Measurements from ENCODE around the gene HADH.

DNA sequence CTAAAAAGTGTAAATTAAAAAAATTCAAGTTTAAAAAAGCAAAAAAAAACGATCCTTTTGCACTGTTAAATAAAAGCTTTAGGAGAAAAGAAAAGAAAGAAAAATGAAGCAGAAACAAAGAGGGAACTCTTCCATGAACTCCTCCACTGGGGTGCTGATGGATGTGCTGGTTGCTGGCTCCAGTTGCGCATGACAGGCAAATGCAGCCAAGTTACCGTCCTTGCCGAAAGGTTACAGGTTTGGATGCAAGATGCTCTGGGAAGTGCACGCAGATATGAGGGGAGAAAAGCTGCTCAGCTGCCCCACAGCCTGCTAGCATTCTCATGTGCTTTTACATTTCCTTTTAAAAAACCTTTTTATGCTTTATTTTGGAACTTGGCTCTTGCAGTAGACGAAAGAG lies 58.5 kb downstream of the HADH start:
- TF ChIP-seq CHD4 (IDR thresholded peaks at IDR 0.05; ENCODE audit: borderline replicate concordance) (no peak), POLR2A (IDR thresholded peaks at IDR 0.05; ENCODE audit: low read length) (no peak), JUN (IDR thresholded peaks at IDR 0.05) (no peak), RFX5 (IDR thresholded peaks at IDR 0.05) (no peak), RNF2 (IDR thresholded peaks at IDR 0.05; ENCODE audit: borderline replicate concordance, low read depth) (no peak)
- TF ChIP-seq, protein P1, sequence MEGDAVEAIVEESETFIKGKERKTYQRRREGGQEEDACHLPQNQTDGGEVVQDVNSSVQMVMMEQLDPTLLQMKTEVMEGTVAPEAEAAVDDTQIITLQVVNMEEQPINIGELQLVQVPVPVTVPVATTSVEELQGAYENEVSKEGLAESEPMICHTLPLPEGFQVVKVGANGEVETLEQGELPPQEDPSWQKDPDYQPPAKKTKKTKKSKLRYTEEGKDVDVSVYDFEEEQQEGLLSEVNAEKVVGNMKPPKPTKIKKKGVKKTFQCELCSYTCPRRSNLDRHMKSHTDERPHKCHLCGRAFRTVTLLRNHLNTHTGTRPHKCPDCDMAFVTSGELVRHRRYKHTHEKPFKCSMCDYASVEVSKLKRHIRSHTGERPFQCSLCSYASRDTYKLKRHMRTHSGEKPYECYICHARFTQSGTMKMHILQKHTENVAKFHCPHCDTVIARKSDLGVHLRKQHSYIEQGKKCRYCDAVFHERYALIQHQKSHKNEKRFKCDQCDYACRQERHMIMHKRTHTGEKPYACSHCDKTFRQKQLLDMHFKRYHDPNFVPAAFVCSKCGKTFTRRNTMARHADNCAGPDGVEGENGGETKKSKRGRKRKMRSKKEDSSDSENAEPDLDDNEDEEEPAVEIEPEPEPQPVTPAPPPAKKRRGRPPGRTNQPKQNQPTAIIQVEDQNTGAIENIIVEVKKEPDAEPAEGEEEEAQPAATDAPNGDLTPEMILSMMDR (IDR thresholded peaks at IDR 0.05), result no peak
